Spleen (tissue), 11 donors: Measurements from ENCODE around the gene AP3S1. TPM values are rescaled to one million over a fixed set of nuclear protein-coding genes. Genes with fewer than 3 reads are reported as not detected.

Experiments
- DNase-seq: peaks from one replicate; pipeline ENCODE4 v3.0.0-alpha.2; 2020
- H3K27ac ChIP-seq, 8 donors: fragments of 200-600 bp; sonication (generic) in 7 of 8; 1 replicate in 4 of 8; 2 replicates in 4 of 8; pipeline versions ENCODE4 v1.5.0 to v1.8.0; 2016 to 2021; ENCODE audit warnings: inconsistent platforms in 4 of 8, mild to moderate bottlenecking in 4 of 8, moderate library complexity in 1 of 8
- H3K27me3 ChIP-seq, 7 donors: fragments of 200-600 bp; sonication (generic) in 6 of 7; replicated peaks in 1 of 7; 1 replicate in 4 of 7; 2 replicates in 3 of 7; pipeline versions ENCODE4 v1.5.0 to v1.8.0; 2016 to 2021; ENCODE audit warnings: inconsistent platforms in 3 of 7, mild to moderate bottlenecking in 1 of 7
- H3K36me3 ChIP-seq, 6 donors: fragments of 200-600 bp; sonication (generic) in 5 of 6; 1 replicate in 4 of 6; 2 replicates in 2 of 6; pipeline versions ENCODE4 v1.5.0 to v1.8.0; 2016 to 2021; ENCODE audit warnings: inconsistent platforms in 2 of 6
- H3K4me1 ChIP-seq, 6 donors: fragments of 200-600 bp; sonication (generic) in 5 of 6; 1 replicate in 3 of 6; 2 replicates in 3 of 6; pipeline versions ENCODE4 v1.5.0 to v1.8.0; 2016 to 2021; ENCODE audit warnings: inconsistent platforms in 3 of 6
- H3K4me3 ChIP-seq, 8 donors: fragments of 200-600 bp; sonication (generic) in 7 of 8; 1 replicate in 4 of 8; 2 replicates in 4 of 8; pipeline versions ENCODE4 v1.5.0 to v1.8.0; 2016 to 2021; ENCODE audit warnings: inconsistent platforms in 4 of 8, mild to moderate bottlenecking in 4 of 8, moderate library complexity in 2 of 8
- H3K9me3 ChIP-seq, 8 donors: fragments of 200-600 bp; sonication (generic) in 7 of 8; 1 replicate in 4 of 8; 2 replicates in 4 of 8; pipeline versions ENCODE4 v1.5.0 to v1.8.0; 2016 to 2021; ENCODE audit warnings: inconsistent platforms in 4 of 8
- CTCF ChIP-seq, 11 experiments: fragments of 200-600 bp in 7 of 11; fragments of 450-650 bp in 4 of 11; sonication (generic) in 4 of 11; IDR thresholded peaks in 8 of 11; conservative IDR thresholded peaks in 3 of 11; 1 replicate in 7 of 11; 2 replicates in 4 of 11; pipeline versions ENCODE4 v1.4.0 to v1.8.0; 2016 to 2021; ENCODE audit warnings: antibody characterized with exemption in 11 of 11, inconsistent platforms in 4 of 11, mild to moderate bottlenecking in 1 of 11
- POLR2A ChIP-seq, 3 donors: fragments of 450-650 bp; IDR thresholded peaks; one replicate each; pipeline ENCODE4 v1.5.1; 2017; ENCODE audit warnings: antibody characterized with exemption in 3 of 3, mild to moderate bottlenecking in 1 of 3
- POLR2AphosphoS5 ChIP-seq, 3 donors: sonication (generic); formaldehyde crosslinking; IDR thresholded peaks; one replicate each; pipeline ENCODE4 v1.5.1; 2017; ENCODE audit warnings: antibody characterized with exemption in 3 of 3
- WGBS, 5 donors: extraction: QIAGEN DNeasy Blood & Tissue Kit in 3 of 5; methylation state at CpG; one replicate each; pipeline versions ENCODE4 v1.1.5 to v1.1.7; 2013 to 2018; 5-methylcytosine and 5-hydroxymethylcytosine counted together
- intact Hi-C: fragments of 100-400 bp; cut with DNase I; formaldehyde crosslinking; loops from one replicate; pipeline ENCODE4 v1.15.0; 2023; ENCODE audit warnings: low total_unique reads
- polyA plus RNA-seq, 3 donors: library from polyadenylated mRNA; stranded (reverse); fragments of 200-250 nt; gene quantifications; one replicate each; pipeline ENCODE4 v1.2.1, GENCODE V29; 2013
- total RNA-seq, 7 donors: library from RNA; depleted of rRNA in 3 of 7; stranded (reverse); fragments of >200 nt in 3 of 7; fragmentation: NEBNext Ultra II Directional in 4 of 7; extraction: Animal tissue kit (Norgen Biotek cat#: 25700) in 4 of 7; gene quantifications; one replicate each; pipeline versions ENCODE4 v1.1.0 to v1.2.1, GENCODE V29; 2016 to 2021
- donor health status: healthy with polysubstance abuse.
- donor health status: DM: no; HTN: no; CAD: no; lungs with moderate emphysema.
- donor health status: DM: no; HTN: no; CAD: no.
- donor health status: Bipolar disorder and iron deficiency.
- donor health status: healthy.
- donor health status: DM: no; HTN: no; CAD: no.
- donor health status: DM: yes; HTN: yes; CAD: no.

The AP3S1 gene
- total and polyA plus RNA-seq, 10 donors: 42.0 to 190 (median 61.7) TPM

DNA sequence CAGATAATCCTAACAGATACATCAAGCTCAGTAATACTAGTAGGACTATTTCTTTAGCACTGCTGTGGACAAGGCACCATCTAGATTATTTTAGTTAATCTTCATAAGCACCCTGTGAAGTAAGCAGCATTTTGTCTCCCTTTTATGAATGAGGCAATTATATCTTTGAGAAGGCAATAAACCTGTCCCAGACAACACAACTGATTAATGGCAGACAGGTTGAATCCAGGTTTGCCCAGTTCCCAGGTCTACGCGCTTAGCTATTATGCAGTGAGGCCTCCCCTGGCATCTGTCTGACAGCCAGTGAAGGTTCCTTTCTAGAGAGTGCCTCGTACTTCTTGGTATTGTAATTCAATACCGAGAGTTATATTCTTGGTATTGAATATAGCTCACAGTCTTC lies 110.9 kb downstream of the AP3S1 start:
- no peaks in the 10 kb centered on the region for H3K36me3 ChIP-seq
- no peak overlapping the region for H3K27ac ChIP-seq
- TF ChIP-seq POLR2AphosphoS5 (IDR thresholded peaks at IDR 0.05) (no peak), POLR2A (IDR thresholded peaks at IDR 0.05) (no peak), CTCF (IDR thresholded peaks at IDR 0.05 in 8 of 11, conservative IDR thresholded peaks at IDR 0.05 in 3 of 11) (no peak)
- WGBS, 5 donors: 44 to 85% (median 64%) methylated on average over 4 of the region's 4 CpGs
- no peak overlapping the region for H3K4me3 ChIP-seq
- intact Hi-C loops: no loop called here
- H3K27me3 ChIP-seq: peaks cover 0 to 30% (median 0%) of the 10 kb centered on the region in 7 donors
- no peaks in the 10 kb centered on the region for H3K9me3 ChIP-seq
- no peaks in the 10 kb centered on the region for H3K4me1 ChIP-seq
- no peak for DNase-seq

DNA sequence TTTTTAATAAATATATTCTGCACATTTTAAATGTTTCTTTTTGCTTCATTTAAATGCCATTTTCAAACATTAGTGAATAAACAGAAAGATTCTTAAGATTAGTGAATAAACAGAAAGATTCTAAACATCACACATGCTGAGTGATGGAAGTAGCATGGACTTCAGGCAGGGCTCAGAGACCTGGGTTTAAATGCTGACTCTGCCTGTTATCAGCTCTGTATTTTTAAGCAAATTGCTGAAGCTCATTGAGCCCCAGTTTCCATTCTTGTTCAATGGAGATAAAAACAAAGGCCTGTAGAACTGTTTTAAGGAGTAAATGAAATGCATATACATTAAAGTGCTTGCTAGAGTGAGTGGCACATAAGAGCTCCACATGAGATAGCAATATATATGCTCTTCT lies 112.4 kb downstream of the AP3S1 start:
- no peak for DNase-seq
- intact Hi-C loops: no loop called here
- H3K27me3 ChIP-seq: peaks cover 0 to 45% (median 0%) of the 10 kb centered on the region in 7 donors
- H3K4me1 ChIP-seq: no peaks in the 10 kb centered on the region
- no peak overlapping the region for H3K27ac ChIP-seq
- TF ChIP-seq POLR2AphosphoS5 (IDR thresholded peaks at IDR 0.05) (no peak), POLR2A (IDR thresholded peaks at IDR 0.05) (no peak), CTCF (IDR thresholded peaks at IDR 0.05 in 8 of 11, conservative IDR thresholded peaks at IDR 0.05 in 3 of 11) (no peak)
- H3K36me3 ChIP-seq: no peaks in the 10 kb centered on the region
- H3K9me3 ChIP-seq: no peaks in the 10 kb centered on the region
- H3K4me3 ChIP-seq: no peak overlapping the region

DNA sequence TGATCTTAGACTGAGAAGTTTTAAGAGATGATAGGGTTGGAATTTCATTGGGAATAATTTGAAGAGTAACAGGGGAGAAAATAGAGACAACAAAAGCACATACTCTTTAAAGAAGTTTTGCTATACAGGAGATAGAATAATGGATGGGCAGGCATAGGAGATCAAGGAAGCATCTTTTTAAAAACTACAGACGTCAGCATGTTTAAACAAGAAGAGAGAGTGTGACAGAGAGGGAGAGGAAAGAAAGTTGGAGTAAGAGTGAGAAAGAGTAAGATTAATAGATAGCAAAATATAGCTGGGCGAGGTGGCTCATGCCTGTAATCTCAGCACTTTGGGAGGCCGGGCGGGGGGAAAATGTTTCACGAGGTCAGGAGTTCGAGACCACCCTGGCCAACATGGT lies 115.2 kb downstream of the AP3S1 start:
- WGBS, 5 donors: 73 to 90% (median 77%) methylated on average over 6 of the region's 6 CpGs
- intact Hi-C loops: no loop called here
- Histone ChIP-seq H3K27ac (no peak overlapping the region), H3K27me3 (peaks cover 2 to 73% (median 21%) of the 10 kb centered on the region in 7 donors), H3K4me3 (no peak overlapping the region), H3K9me3 (no peaks in the 10 kb centered on the region), H3K4me1 (peaks cover 0 to 8% (median 7%) of the 10 kb centered on the region in 6 donors), H3K36me3 (no peaks in the 10 kb centered on the region)
- DNase-seq: no peak
- no peak for TF ChIP-seq POLR2A (IDR thresholded peaks at IDR 0.05)
- no peak for TF ChIP-seq POLR2AphosphoS5 (IDR thresholded peaks at IDR 0.05)
- TF ChIP-seq CTCF (IDR thresholded peaks at IDR 0.05 in 8 of 11, conservative IDR thresholded peaks at IDR 0.05 in 3 of 11): no peak

GRCh38 chr5:115961381-115962238 lies 119.9 kb downstream of the AP3S1 start:
- H3K9me3 ChIP-seq: no peaks in the 10 kb centered on the region
- no peak for TF ChIP-seq POLR2A (IDR thresholded peaks at IDR 0.05)
- no peak for TF ChIP-seq POLR2AphosphoS5 (IDR thresholded peaks at IDR 0.05)
- TF ChIP-seq CTCF (IDR thresholded peaks at IDR 0.05 in 8 of 11, conservative IDR thresholded peaks at IDR 0.05 in 3 of 11): no peak
- no peaks in the 10 kb centered on the region for H3K36me3 ChIP-seq
- no peak for DNase-seq
- H3K4me1 ChIP-seq: peaks cover 13 to 25% (median 22%) of the 10 kb centered on the region in 6 donors
- H3K4me3 ChIP-seq: peak overlapping the region in 3 of 8 donors; percentile 2 to 66 (median 13)
- 9 to 13% (median 11%) methylated on average over 33 to 42 of the region's 42 CpGs for WGBS, 5 donors
- intact Hi-C loops: no loop called here
- H3K27ac ChIP-seq: no peak overlapping the region
- H3K27me3 ChIP-seq: peaks cover 6 to 84% (median 52%) of the 10 kb centered on the region in 7 donors
